NCI-H446 treated with DMSO at 0.1 percent for 48 hours (cell line): ENCODE measurements around the gene ENTR1.

ENCODE experiments used
- DNase-seq: peaks from one replicate; lab custom pipeline; 2025; lab: John Stamatoyannopoulos, UW

The ENTR1 gene

DNA sequence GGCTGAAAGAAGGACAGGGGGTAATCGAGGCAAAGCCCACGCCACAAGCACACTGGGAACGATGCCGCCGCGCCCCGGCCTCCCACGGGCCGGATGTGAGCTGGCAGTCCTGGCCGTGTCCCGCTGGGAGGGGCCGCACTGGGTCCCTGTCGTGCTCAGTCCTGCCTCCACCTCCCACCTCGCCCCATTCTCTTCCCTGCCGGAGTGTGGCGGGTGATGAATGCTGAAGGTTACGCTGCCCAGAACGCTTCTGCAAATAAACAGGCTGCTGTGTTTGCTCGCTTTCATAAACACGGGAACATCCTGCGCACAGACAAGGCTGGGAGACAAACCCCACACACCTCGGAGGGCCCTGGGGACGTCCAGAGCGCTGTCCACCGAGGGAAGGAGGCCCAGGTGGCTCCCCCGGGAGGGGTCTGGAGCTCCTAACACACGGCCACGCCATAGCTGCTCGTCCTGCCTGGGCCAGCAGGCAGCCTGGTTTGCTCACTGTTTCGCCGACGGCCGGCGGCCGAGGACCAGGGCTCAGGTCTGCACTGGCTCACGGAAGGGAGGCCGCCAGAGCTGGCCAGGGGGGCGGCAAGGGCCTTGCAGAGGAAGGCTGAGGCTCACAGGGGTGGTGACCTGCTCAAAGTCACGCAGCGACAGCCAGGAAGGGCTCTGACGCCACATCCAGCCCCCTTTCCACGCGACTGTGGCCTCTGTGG, 49.2 kb downstream of the ENTR1 start:
- DNase-seq = no peak

DNA sequence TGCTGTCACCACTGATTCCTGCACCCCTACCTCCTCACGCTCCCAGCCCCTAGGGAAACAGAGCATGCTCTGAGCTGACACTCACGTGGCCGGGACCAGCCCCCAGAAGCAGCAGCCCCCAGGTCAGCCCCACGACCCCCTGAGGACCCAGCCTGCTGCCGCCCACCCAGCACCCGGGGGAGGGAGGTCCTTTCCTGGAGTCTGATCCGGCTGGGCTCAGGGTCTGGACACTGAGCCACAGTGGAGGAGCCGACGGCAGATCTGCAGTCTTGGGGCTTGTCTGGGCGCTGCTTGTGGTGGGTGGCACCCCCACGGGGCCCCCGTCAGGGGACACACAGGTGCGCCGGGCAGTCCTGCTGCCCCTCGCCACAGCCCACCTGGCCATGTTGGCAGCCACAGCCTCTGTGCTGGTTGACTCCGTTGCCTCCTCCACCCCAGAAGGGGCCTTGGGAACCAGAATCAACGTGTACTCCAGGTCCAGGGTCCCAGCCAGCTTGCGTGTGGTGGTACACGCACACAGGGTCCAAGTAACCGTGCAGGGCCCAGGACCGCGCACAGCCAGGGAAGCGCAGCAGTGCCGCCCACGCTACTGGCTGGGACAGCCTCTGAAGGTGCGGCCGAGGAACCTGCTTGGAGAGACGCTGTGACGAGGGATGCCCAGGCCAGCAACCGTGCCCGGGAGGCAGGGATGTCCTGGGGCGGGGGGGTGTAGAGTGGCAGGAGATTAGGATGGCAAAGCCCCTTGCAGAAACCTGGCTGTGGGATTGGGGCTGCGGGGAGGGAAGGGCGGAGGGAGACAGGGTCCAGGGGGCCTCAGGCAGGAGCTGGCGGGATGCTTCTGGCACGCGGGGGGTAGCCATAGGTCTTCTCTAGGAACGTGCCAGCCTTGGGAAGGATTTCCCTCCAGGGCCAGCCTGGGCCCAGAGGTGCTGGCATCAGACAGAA, 50.4 kb downstream of the ENTR1 start:
- no peak for DNase-seq

DNA sequence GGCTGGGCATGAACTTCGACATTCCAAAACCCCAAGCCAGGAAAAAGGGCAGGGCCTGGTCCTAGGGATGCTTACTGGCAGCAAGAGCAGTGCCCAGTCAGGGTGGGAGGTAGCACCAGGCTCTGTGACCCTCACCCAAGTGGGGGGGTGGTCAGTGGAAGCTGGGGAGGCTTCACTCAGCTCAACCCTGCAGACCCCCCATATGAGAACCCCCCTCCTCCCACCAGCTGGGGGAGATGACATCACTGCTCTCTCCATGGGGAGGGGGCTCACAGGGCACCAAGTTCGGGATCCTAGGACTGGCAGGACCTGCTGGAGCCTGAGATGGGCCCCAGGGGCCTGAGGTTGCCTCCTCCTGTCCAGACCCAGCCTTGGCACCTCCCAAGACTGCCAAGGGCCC, 51.5 kb downstream of the ENTR1 start:
- DNase-seq = no peak

DNA sequence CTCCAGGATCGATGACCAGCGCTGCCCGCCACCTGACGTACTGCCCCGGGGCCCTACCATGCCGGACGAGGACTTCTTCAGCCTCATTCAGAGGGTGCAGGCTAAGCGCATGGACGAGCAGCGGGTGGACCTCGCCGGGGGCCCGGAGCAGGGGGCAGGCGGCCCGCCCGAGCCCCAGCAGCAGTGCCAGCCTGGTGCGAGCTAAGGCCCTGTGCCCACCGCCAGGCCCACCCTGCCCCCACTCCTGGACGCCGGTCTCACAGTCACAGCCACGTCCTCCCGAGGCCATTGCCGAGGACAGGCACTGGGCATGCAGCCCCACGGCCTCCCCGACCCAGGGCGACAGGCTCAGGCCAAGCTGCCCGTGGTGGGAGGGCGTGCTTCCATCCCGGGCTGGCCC, 52.4 kb downstream of the ENTR1 start:
- DNase-seq = no peak

DNA sequence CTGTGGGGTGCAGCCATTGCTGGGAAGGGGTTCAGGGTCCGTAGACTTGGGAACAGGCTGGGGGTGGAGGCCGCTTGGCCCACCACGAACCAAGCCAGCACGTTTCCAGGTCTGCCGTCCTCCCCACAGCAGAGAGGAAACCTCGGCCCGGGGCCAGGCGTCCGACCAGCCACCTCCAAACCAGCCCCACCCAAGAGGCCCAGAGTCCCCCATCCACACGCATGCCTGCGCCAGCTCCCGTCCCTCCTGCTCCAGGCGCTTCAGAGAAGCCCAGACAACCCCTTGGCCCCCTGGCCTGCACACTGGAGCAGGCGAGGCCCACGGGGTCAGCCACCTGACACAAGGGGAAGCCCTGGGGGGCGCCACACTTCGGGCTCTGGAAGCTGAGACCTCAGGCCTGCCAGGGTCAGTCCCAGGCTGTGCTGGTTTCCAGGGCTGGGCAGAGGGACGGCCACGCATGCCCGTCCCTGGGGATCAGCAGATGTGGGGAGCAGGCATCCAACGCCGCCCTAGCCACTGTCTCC, 53.1 kb downstream of the ENTR1 start:
- DNase-seq = no peak

DNA sequence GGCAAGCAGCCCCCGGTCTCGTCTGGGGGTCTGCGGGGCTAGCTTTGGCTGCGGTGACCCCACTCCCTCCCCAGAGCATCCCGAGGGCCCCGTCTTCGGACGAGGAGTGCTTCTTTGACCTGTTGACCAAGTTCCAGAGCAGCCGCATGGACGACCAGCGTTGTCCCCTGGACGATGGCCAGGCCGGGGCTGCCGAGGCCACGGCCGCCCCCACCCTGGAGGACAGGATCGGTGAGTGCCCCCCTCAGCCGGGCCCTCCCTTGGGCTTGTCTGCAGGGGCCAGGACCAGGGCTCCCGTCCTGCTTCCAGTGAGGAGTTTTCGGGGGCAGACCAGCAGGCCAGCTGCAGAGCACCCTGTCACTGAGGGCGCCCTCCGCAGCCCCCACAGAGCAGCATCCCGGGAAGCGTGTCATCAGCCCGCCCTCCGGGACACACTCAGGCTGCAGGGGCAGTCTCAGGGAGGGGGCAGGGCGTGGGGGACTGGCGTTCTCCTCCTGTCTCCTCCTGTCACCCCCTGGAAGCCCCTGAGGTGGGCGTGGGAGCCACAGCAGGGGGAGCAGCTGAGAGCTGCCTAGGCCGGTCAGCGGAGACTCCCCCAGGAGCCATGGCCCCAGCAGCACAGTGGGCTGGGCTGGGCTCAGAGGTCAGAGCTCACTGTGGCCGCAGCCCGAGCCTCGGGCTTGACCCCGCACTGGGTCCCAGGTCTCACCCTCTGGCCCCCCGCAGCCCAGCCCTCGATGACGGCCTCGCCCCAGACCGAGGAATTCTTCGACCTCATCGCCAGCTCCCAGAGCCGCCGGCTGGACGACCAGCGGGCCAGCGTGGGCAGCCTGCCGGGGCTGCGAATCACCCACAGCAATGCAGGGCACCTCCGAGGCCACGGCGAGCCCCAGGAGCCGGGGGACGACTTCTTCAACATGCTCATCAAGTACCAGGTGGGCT, 54.5 kb downstream of the ENTR1 start:
- DNase-seq = no peak

DNA sequence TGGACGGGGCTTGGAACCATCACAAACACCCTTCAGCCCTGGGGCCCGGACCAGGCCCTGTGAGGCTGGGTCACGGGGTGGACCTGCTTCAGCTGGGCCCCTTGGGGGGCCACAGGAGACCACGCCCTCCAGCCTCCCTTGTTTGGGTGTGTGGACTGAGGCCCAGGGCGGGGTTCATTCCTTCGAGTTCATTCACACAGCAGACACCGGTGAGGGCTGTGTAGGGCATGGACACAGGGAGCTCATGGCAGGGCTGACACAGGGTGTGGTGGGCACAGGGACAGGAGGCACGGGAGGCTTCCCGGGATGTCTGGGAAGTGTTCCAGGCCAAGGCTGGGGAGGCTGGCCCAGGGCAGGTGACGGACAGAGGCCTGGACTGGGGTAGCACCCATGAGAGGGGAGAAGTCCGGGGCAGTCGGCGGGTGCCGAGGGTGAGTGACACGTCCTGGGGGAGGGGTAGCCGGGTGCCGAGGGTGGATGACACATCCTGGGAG, 55.8 kb downstream of the ENTR1 start:
- no peak for DNase-seq

DNA sequence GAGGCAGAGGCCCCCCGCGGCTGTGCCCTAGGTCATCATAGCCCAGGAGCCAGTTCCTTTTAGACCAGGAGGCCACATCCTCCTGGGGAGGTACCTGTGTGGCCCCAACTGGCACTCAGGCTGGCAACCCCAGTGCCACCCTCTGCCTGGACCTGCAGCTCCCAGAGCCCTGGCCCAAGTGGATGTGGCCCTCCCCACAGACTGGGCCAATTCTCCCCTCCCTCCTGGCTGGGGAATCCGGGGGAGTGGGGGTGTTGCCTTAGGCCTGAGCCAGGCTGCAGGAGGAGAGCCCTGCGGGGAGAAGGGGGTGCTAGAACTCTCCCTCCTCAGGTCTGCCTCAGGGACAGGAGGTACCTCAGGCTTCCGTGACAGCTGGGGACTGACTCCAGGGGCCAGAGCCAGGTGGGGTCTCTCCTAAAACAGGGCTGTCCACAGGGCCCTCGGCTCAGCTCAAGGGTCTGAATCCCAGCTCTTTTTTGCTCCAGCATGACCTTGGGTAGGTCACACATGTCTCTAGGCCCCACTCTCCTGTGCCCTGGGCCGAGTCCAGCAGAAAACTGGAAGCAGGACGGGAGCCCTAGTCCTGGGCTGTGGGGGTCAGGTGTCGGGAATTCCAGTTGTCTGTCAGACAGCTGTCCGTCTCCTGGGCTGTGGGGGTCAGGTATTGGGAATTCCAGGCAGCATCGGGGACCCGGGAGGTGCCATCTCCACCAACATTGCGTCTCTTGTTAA, 56.5 kb downstream of the ENTR1 start:
- no peak for DNase-seq

DNA sequence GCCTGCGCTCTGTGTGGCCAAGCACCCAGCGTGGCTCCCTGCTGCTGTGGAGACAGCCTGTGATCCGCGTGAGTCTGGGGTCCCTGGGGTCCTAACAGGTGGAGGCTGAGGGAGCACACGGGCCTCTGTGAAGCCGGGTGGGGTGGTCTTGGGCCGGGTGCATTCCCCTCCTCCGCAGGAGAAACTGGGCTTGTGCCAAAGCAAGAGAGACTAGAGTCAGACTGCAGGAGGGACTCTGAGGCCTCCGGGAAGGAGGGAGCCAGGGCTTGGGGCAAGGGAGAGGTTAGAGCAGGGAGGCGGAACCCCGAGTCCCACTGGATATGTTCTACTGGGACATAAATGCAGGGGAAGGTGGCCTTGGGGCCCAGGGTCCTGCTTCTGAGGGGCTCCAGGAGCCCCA, 57.3 kb downstream of the ENTR1 start:
- no peak for DNase-seq

DNA sequence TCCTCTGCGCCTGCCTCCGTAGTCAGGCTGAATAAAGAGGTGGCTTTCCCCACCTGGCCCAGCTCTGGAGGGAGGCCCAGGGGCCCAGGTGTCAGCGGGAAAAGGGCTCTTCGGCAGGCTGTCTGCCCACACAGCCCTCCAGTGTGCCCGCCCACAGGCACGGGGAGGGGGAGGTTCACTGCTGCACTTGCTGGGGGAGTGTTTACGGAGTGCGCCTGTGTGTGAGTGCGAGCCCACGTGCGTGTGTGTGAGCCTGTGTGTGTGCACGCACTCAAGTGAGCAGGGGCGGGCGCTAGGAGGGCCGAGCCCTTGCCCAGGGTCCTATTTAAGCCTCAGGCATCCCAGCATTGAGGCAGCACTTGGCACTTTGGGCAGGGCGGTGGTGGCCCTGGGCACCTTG, 57.7 kb downstream of the ENTR1 start:
- no peak for DNase-seq
